Fibroblast of the conjunctiva (primary cell): ENCODE data around the gene RTP5.
"Not testable (repeated sequence)": the region's sequence is repeated elsewhere in the genome, so short reads cannot be mapped to it uniquely, and the experiment has no call there.

Source experiments
- DNase-seq: peaks from one replicate; pipeline ENCODE4 v3.0.0-alpha.2; 2010; ENCODE audit warnings: low read depth

Gene RTP5

GRCh38 chr2:241902357-241902991, 32.9 kb downstream of the RTP5 start:
- DNase-seq: no peak

- no peak for DNase-seq
These were observed 33.8 kb downstream of the RTP5 start for GRCh38 chr2:241903121-241904010.

GRCh38 chr2:241904011-241904718, 34.6 kb downstream of the RTP5 start:
- no peak for DNase-seq

DNA sequence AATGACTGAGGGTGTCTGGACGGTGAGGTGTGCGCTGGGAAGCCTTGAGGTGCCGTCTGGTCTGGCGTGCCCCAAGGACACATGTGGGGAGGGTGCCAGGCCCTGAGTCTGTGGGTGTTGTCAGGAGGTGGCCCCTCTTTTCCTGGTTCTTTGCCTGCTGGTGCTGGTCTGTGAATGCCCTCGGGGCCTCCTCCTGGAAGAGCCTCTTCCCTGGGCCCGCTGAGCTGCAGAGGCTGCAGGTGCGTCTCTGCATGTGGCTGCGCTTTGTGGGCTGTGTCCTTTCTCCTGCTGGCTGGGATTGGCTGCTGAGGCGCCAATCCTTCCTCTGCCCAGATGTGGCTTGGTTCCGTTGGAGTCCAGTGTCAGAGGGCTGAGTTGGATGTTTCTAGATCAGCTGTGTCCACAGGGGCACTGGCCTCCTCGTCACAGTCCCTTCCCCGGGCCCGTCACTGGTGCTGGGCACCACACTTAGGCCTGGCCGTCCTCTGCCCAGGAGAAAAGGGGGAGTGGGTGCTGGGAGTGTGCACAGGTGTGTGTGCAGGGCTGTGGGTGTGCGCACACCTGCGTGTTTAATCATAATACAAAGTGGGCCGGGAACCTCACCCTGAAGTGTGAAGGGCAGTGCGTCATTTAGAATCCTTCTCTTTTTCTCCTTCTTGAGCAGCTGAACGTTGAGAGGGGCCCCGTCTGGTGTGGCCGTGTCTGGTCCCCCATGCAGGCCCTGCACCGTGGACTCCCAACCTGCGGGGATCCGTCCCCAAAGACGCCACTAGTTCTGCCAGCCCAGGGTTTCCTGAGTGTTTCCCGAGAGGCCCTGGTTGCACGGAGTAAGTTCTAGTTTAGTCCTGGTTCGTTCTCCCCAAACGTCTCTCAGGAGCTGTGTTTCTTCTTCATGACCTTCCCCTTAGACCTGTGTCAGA, 35.5 kb downstream of the RTP5 start:
- DNase-seq: no peak

GRCh38 chr2:241905716-241906377, 36.3 kb downstream of the RTP5 start:
- DNase-seq: no peak

DNA sequence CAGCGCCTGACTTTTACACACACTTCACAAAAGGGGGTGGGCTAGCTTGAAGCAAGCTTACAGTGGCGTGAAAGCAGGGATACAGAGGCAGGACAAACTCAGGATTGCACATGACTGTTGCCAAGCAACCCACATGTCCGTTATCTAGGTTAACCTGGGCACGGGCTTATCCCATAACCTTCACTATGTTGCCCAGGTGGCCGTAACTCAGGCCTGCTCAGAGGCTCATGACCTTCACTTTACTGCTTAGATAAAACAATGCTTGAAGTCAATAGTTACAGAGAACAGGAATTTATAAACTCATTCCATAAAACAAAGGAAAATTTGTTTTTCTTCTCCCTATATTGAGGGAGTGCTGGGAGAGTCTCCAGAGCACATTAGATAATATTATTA, 36.8 kb downstream of the RTP5 start:
- not testable (repeated sequence) for DNase-seq

- DNase-seq: no peak
These were observed 37.5 kb downstream of the RTP5 start for GRCh38 chr2:241906826-241907570.

- DNase-seq: not testable (repeated sequence)
These were observed 38.3 kb downstream of the RTP5 start for GRCh38 chr2:241907831-241908230.

- no peak for DNase-seq
These were observed 39.3 kb downstream of the RTP5 start for GRCh38 chr2:241908686-241909420.

- DNase-seq: no peak
These were observed 40.2 kb downstream of the RTP5 start for GRCh38 chr2:241909769-241910168.

GRCh38 chr2:241910604-241911520, 41.3 kb downstream of the RTP5 start:
- DNase-seq: no peak

DNA sequence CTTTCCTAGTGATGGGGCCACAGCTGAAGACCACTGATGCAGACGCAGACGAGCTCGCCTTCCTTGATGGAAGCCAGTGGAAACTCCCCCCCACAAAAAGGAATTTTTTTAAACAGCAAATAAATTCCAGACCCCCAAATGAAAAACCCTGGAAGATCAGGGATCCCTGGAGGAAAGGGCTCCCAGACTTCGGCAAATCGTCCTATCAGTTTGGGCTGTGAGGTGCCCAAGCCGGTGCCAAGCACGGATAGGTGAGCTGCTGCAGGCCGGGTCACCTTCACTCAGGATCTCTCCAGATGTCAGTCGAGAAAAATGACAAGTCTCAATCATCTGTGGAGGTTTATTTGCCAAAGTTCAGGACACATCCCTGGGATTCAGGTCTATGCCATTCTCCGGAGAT, 42.0 kb downstream of the RTP5 start:
- DNase-seq: no peak

DNA sequence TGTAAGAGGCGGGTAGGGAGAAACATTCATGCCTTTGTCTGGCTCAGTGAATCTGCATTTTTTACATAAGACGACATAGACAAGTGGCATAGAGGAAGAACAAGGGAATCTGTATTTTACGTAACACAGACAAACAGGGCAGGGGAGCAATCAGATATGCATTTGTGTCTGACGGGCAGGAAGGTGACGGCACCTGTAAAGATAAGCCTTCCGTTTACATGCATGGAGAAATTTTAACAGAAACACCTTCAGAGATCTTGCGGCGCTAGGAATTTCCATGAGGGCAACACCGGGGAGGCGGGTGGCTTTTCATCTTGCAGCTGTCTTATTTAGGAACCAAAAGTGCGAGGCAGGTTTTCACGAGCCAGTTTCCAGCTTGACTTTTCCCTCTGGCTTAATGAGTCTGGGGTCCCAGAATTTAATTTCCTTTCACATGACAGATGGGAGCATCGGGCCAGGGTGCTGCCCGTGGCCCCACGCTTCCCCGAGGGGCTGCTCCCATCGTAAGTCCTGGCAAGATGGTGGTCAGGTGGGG, 42.6 kb downstream of the RTP5 start:
- DNase-seq: no peak

DNA sequence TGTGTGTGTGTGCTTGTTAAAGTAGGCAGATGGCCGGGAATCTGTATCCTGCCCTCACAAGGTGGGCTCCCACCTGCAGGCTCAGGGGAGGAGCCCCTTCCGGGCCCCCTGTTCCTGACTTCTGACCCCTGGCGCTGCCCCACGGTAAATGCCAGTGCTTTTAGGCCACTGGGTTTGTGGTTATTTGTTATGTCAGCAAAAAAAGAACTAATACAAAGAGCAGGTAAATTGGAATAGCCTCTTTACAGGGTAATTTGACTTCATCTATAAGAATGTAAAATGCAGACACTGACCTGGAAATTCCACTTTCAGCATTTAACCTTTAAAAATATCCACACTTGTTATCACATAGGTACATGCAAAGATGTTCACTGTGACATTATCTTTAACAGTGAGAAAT, 44.2 kb downstream of the RTP5 start:
- no peak for DNase-seq

DNA sequence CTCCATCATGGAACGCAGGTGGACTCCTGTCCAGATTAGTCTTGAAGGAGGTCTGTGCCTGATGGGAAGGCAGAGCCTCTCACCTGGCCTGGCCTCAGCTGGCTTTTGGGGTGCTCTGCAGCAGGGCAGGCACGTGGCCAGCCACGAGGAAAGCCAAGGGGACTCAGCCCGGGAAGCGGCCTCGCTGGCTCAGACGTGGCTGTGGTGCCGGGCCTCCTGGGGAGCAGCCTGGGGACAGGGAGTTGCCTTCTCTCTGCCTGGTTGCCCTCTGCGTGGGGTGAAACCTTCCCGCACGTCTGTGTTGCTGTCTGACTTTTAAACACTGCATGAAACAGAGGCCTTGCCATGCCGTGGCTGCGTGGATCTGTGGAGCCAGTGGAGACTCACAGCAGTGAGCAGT, 45.0 kb downstream of the RTP5 start:
- DNase-seq: no peak

DNA sequence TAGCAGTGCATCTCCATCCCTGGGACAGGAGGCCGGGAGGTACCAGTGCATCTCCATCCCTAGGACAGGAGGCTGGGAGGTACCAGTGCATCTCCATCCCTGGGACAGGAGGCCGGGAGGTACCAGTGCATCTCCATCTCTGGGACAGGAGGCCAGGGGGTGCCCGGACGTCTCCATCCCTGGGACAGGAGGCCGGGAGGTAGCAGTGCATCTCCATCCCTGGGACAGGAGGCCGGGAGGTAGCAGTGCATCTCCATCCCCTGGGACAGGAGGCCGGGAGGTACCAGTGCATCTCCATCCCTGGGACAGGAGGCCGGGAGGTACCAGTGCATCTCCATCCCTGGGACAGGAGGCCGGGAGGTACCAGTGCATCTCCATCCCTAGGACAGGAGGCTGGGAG, 52.1 kb downstream of the RTP5 start:
- not testable (repeated sequence) for DNase-seq

DNA sequence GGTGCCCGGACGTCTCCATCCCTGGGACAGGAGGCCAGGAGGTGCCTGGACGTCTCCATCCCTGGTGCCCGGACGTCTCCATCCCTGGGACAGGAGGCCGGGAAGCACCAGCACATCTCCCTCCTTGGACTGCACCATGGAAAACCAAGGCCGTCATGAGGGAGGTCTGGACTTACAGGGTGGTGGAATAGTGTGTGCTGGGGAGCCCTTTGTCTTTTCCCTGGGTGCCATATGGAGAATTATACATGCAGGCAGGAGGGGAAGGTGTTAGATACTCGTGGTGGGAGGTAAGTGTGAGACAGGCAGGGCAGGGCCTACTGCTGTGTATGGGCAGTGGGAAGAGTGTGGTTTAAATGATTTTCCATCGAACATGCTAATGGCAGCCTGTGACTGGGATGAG, 52.9 kb downstream of the RTP5 start:
- no peak for DNase-seq

- not testable (repeated sequence) for DNase-seq
These were observed 53.5 kb downstream of the RTP5 start for GRCh38 chr2:241922816-241923601.
